HG02763 (cell line): Measurements from ENCODE around the gene S100A3.
"Not testable (repeated sequence)": the region's sequence is repeated elsewhere in the genome, so short reads cannot be mapped to it uniquely, and the experiment has no call there.

ENCODE experiments used
- ATAC-seq: cut with Tn5 transposase; IDR thresholded peaks from one replicate; pipeline ENCODE4 v1.9.1; 2021; ENCODE audit warnings: mild to moderate bottlenecking, moderate library complexity; ENCODE audit not compliant: unreplicated experiment

The S100A3 gene

DNA sequence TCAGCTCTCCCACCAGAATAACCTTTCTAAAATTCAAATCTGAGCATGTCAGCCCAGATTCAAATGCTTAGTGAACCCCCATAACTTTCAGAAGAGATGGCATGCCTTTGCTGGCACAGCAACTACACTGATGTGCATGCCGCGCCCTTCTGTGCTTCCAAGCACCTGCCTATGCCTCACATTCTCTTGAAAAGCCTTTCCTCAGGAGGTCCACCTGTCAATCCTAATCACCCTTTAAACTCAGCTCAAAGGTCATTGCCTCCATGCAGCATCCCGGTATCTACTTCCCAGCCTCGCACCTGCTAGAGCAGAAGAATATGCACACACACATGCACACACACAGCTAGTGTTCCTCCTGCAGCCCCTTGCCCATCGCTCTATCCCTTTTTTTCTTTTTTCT is 21.8 kb upstream of the S100A3 start:
- no peak for ATAC-seq

GRCh38 chr1:153569465-153569864 is 20.4 kb upstream of the S100A3 start:
- no peak for ATAC-seq

DNA sequence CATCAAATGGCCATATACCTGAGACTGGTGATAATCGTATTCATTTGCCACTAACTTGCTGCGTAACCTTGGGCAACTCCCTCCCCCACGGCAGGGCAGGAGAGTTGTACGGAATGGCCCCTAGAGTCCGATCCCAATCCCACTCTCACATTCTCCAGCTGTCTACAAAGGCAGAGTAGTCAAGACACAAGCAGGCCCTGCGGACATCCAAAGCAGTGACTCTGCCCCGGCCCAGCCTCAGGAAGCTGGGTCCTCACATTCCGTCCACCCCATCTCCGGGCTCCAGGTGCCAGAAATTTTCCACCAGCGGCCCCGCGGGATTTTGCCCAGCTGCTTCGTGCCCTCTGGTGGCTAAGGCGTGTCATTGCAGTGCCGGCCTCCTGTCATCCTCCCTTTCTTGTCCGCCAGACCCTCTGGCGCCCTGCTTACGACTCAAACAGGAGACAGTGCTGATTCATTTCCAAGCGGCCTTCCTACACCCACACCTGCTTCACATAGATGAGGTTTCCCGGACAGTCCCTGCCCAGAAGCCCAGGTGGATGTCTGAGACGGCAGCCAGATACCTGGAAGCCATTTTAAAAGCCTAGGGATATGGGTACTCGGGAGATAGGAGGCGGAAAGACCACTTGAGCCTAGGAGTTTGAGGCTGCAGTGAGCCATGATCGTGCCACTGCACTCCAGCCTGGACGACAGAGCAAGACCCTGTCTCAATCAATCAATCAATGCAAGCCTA is 19.5 kb upstream of the S100A3 start:
- ATAC-seq = no peak

DNA sequence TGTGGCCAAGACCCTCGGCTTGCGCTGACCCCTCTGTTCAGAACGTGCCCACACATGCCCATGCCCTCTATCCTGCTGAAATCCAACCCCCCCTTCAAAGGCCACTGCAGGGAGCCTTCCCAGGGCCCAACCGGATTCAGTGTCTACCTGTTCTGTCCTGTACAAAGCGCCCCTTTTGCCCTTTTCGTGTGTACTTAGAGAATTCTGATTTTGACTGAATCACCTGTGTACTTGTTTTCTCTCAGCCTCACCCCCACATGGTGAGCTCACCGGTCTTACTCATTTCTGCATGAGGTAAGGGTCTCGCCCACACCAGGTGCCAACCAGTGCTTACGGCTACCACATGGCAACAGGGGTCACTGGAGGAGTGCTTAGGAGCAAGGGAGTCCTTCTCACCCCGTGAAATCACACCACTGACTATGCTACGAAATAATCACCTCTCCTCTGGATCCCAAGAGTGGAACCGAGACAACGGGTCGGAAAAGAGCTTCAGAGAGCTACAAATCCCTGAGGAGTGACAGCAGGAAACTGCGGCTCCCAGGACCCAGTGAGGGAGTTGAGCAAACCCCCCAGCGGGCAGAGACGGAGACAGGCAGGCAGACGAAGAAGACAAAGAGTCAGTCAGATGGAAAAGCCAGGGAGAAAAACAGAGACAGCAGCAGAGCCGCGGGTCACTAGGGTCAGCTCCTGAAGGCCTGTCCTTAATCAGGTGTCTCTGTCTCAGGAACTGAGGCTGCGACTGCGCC is 18.7 kb upstream of the S100A3 start:
- ATAC-seq = no peak

GRCh38 chr1:153566414-153567371 is 17.6 kb upstream of the S100A3 start:
- no peak for ATAC-seq

- no peak for ATAC-seq
Measured at GRCh38 chr1:153565529-153566374, 16.7 kb upstream of the S100A3 start, which contains the start of gene S100A2. TSS of gene S100A2 (minus strand) at chr1:153565844. CDS start at chr1:153563877, 1,967 bp downstream.

DNA sequence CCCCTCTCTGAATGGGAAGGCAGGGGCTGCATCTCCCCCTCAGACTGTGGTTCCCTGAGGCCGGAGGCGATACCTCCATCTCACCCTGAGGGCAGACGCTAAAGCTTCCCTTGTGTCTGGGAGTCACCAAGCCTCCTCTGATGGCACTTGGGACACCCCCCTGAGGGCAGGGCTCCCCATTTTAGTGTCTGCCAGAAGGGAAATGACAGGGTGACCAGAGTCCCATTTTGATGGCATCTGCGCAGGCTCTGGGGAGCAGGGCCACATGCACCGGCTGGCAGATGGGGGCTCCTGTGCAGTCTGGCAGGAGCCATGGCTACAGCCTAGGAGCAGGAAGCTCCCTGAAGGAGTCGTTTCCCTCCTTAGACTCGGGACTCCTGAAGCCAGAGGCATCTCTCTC is 14.9 kb upstream of the S100A3 start:
- ATAC-seq = no peak

DNA sequence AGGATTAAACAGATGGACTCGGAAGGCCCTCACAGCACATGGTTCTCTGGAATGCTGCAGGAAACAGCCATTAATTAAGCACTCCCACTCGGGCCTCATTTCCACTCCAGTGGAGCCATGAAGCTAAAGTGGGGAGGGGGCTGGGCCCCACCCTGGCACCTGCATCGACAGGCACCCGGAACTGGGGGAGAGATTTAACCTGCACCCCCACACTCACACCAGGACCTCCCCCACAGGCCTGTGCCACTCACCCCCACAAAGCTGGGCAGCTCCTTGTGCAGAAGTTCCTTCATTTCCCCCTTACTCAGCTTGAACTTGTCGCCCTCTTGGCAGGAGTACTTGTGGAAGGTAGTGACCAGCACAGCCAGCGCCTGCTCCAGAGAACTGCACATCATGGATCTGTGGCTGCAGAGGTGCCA is 14.4 kb upstream of the S100A3 start:
- no peak for ATAC-seq

- ATAC-seq = not testable (repeated sequence)
Measured at GRCh38 chr1:153562021-153562420, 13.0 kb upstream of the S100A3 start.

DNA sequence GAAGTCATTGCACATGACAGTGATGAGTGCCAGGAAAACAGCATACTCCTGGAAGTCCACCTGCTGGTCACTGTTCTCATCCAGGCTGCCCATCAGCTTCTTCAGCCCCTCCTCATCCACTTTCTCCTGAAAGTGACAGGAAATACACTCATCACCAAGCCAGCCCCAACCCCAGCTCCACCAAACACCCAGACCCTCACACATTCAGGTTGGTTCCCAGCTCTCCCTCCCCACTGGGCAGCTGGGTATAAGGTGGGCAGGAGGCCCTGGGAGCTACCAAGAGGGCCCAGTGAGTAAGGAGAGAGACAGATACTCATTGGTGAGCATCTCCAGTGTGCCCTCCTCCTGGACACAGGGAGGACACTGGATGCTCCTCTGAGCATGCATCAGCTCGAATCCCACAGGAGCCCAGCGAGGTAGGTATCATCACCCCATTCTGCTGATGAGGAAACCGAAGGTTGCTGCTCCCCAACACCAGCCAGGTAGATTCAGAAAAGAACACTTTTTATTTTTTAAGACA is 12.5 kb upstream of the S100A3 start:
- ATAC-seq = no peak

GRCh38 chr1:153560771-153561465 is 11.9 kb upstream of the S100A3 start:
- no peak for ATAC-seq

DNA sequence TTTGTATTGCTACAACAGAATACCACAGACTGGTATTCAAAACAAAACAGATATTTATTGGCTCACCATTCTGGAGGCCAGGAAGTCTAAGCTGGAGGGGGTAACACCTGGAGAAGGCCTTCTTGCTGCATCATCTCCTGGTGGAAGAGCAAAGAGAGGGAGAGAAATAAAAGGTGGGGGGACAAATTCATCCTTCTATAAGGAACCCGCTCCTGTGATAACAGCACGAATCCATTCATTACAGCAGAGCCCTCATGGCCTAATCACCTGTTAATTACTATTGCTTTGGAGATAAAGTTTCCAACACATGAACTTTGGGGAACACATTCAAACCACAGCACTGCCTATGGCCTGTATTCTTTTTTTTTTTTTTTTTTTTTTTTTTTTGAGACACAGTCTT is 11.2 kb upstream of the S100A3 start:
- ATAC-seq = no peak

- ATAC-seq = no peak
Measured at GRCh38 chr1:153557877-153558276, 8.8 kb upstream of the S100A3 start.

GRCh38 chr1:153556348-153556747 is 7.3 kb upstream of the S100A3 start:
- no peak for ATAC-seq

DNA sequence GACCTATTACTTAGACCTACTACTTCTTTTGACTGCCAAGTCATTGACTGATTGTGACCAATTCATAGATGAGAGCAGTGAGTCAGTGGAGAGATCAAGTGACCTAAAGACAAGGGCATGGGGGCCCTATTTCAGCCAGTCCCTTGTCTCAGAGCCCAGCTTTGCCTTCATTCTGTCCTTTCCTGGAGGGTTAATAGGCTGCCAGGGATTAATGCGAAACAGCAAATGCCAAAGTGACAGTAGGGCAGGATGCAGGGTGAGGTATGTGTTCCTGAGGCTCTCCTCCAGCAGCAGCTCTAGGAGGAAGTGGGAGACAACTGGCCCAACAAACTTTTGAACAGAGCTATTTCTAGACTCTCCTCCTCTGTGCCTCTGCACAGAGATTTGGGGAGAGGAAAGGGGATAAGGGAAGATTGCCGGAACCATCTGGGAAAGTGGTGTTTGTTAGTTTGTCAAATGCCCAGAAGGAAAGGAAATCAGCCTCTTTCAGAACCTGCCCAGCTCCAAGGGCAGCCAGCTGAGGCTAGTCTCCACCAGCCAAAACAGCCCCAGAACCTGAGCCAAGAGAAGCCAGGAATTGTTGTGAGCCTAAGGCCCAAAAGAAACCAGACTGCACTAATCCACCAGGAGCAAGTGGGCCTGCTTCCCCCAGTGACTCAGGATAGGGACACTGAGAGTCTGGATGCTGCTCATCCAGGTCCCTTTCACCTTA is 4.9 kb upstream of the S100A3 start:
- no peak for ATAC-seq

DNA sequence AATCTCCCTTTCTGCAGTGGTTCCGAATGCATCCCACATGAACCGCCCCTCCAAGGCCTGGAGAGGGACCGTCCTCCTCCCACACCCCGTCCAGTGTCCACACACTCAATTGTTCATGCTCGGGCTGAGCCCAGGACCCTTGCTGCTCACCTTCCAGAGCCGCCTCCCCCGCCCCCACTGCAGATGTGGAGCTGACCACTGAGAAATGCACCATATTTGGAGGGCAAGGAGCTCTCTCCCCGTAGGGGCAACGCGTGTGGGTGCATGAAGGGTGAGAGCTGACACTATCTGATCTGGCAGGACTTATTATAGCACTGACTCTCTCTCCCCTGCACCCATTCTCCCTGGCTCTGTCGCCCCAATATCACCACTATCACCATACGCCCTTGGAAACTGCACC is 4.0 kb upstream of the S100A3 start:
- ATAC-seq = no peak

GRCh38 chr1:153552335-153552734 is 3.3 kb upstream of the S100A3 start:
- ATAC-seq = no peak

DNA sequence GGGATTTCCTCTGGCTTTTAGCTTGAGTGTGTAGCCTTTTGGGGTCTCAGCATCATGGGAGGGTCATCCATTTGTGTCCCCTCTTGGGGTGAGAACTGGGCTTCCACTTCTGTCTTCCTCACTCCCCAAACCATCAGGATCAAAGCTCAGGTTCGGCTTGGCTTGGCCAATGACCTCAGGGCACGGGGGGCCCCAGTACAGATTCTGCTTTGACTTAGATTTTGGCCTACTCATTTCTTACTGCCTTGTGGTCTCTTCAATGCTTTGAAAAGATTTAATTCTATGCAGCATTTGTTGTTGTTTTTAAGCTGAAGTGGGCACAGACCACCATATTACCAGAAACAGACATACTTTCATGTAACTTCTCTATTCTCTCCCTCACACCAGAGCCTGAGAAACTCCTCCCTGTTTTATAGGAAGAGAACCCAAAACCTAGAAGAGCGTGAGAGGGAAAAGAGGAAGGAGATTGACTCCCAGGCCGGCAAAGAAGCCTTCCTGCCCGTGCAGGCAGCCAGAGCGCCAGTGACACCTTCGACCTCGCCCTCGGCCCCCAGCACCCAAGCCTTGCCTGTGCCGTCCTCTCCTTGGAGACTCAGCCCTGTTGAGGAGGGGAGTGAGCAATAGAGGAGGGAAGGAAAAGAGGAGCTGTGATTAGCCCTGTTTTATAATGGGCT is 1.9 kb upstream of the S100A3 start:
- ATAC-seq = no peak
